B cell (primary cell): ENCODE measurements around the gene TTLL11. TPM values are rescaled to one million over a fixed set of nuclear protein-coding genes. Genes with fewer than 3 reads are reported as not detected.

Source experiments
- ATAC-seq: fragments of 200-7000 bp; cut with Tn5 transposase; one replicate; pipeline ENCODE4 v1.10.0; 2021; ENCODE audit warnings: low read depth, mild to moderate bottlenecking, moderate number of reproducible peaks, moderate library complexity
- CTCF ChIA-PET: fragments of 350-600 bp; sonication (Branson Sonifier 250); formaldehyde crosslinking; loops from one replicate; lab custom pipeline; 2021; ENCODE audit warnings: antibody characterized with exemption, inconsistent platforms; lab: Charles Lee
- POLR2A ChIA-PET: fragments of 350-600 bp; sonication (Branson Sonifier 250); formaldehyde crosslinking; loops from one replicate; lab custom pipeline; 2021; ENCODE audit warnings: antibody characterized with exemption; lab: Charles Lee
- DNase-seq: peaks from one replicate; pipeline ENCODE4 v3.0.0; 2013
- H2AFZ ChIP-seq: 2 replicates; pipeline ENCODE4 v1.6.1; 2012; ENCODE audit warnings: mild to moderate bottlenecking, low read depth, low read length; ENCODE audit not compliant: insufficient read depth, poor library complexity, severe bottlenecking
- H3K27ac ChIP-seq, 2 donors: 1 replicate in 1 of 2; 2 replicates in 1 of 2; pipeline ENCODE4 v1.5.1; 2012 to 2013; ENCODE audit warnings: low read length in 2 of 2, mild to moderate bottlenecking in 2 of 2, moderate library complexity in 1 of 2
- H3K27me3 ChIP-seq, 4 experiments: fragments of 200-600 bp in 1 of 4; sonication (generic) in 1 of 4; replicated peaks in 1 of 4; 1 replicate in 2 of 4; 2 replicates in 2 of 4; pipeline versions ENCODE4 v1.6.1 to v1.7.0; 2013 to 2016; ENCODE audit warnings: low read length in 3 of 4, mild to moderate bottlenecking in 2 of 4, mixed read lengths in 1 of 4, moderate library complexity in 1 of 4; ENCODE audit not compliant: insufficient read depth in 4 of 4, control insufficient read depth in 3 of 4; ENCODE audit errors: control extremely low read depth in 1 of 4
- H3K36me3 ChIP-seq, 2 experiments: replicated peaks in 1 of 2; 1 replicate in 1 of 2; 2 replicates in 1 of 2; pipeline versions ENCODE4 v1.6.1 to v1.7.1; 2013; ENCODE audit warnings: low read length in 1 of 2; ENCODE audit not compliant: insufficient read depth in 2 of 2, control insufficient read depth in 1 of 2; ENCODE audit errors: control extremely low read depth in 1 of 2, extremely low read depth in 1 of 2
- H3K4me1 ChIP-seq, 2 donors: fragments of 200-600 bp in 1 of 2; sonication (generic) in 1 of 2; 1 replicate in 1 of 2; 2 replicates in 1 of 2; pipeline versions ENCODE4 v1.5.1 to v1.6.1; 2013 to 2017; ENCODE audit warnings: low read length in 2 of 2; ENCODE audit not compliant: control insufficient read depth in 2 of 2, insufficient read depth in 2 of 2
- H3K4me2 ChIP-seq: replicated peaks from 2 replicates; pipeline ENCODE3; 2012; ENCODE audit warnings: mild to moderate bottlenecking, low read depth, low read length; ENCODE audit not compliant: poor library complexity, severe bottlenecking
- H3K4me3 ChIP-seq, 5 experiments: fragments of 200-600 bp in 1 of 5; sonication (generic) in 1 of 5; 1 replicate in 3 of 5; 2 replicates in 2 of 5; pipeline versions ENCODE4 v1.5.1 to v1.7.0; 2011 to 2016; ENCODE audit warnings: low read length in 4 of 5, mild to moderate bottlenecking in 4 of 5, low read depth in 2 of 5, control low read depth in 1 of 5, moderate library complexity in 1 of 5; ENCODE audit not compliant: insufficient read depth in 1 of 5; ENCODE audit errors: control extremely low read depth in 1 of 5, extremely low read depth in 1 of 5
- H3K79me2 ChIP-seq: fragments of 200-600 bp; sonication (generic); one replicate; pipeline ENCODE4 v1.6.0; 2016; ENCODE audit warnings: low read length; ENCODE audit not compliant: control insufficient read depth, insufficient read depth
- H3K9ac ChIP-seq: fragments of 200-600 bp; sonication (generic); 2 replicates; pipeline ENCODE4 v1.6.1; 2017; ENCODE audit warnings: mild to moderate bottlenecking, low read length, moderate library complexity
- H3K9me3 ChIP-seq, 3 donors: one replicate each; pipeline versions ENCODE4 v1.6.1 to v1.7.1; 2013; ENCODE audit warnings: low read length in 2 of 3; ENCODE audit not compliant: control insufficient read depth in 2 of 3, insufficient read depth in 1 of 3; ENCODE audit errors: control extremely low read depth in 1 of 3
- H4K20me1 ChIP-seq: 2 replicates; pipeline ENCODE4 v1.6.0; 2012; ENCODE audit warnings: mild to moderate bottlenecking, low read length; ENCODE audit not compliant: insufficient read depth, control insufficient read depth, poor library complexity, severe bottlenecking
- H3K27ac Mint-ChIP-seq: one replicate; pipeline ENCODE4 v1.8.0; 2021; ENCODE audit warnings: mixed read lengths
- H3K27me3 Mint-ChIP-seq: one replicate; pipeline ENCODE4 v1.8.0; 2021; ENCODE audit warnings: mixed read lengths
- H3K4me1 Mint-ChIP-seq: one replicate; pipeline ENCODE4 v1.8.0; 2021; ENCODE audit warnings: mixed read lengths
- H3K4me3 Mint-ChIP-seq: one replicate; pipeline ENCODE4 v1.8.0; 2021; ENCODE audit warnings: mixed read lengths
- H3K9me3 Mint-ChIP-seq: one replicate; pipeline ENCODE4 v1.8.0; 2022; ENCODE audit warnings: mixed read lengths; ENCODE audit not compliant: insufficient read depth
- EZH2 ChIP-seq: IDR thresholded peaks from 2 replicates; pipeline ENCODE4 v1.6.1; 2012; ENCODE audit warnings: borderline replicate concordance, low read depth, mild to moderate bottlenecking, moderate library complexity, low read length; ENCODE audit not compliant: insufficient read depth, poor library complexity, severe bottlenecking
- WGBS: methylation state at CpG from one replicate; pipeline ENCODE4 v1.1.5; 2013; ENCODE audit warnings: missing lambda C conversion rate; ENCODE audit not compliant: insufficient coverage; 5-methylcytosine and 5-hydroxymethylcytosine counted together
- intact Hi-C: fragments of 100-400 bp; cut with micrococcal nuclease; formaldehyde crosslinking; loops from one replicate; pipeline ENCODE4 v1.10.0; 2022
- polyA plus RNA-seq: library from polyadenylated mRNA; depleted of rRNA; stranded (reverse); fragments of >200 nt; gene quantifications from 2 replicates; pipeline ENCODE4 v1.2.3, GENCODE V29; 2012
- total RNA-seq, 2 donors: library from RNA; stranded (reverse); fragments of 120-200 nt in 1 of 2; gene quantifications; 1 replicate in 1 of 2; 2 replicates in 1 of 2; pipeline versions ENCODE4 v1.2.3 to v1.2.4, GENCODE V29; 2013 to 2022
- TF ChIP-seq, protein P1 (sequence below): fragments of 200-600 bp; IDR thresholded peaks from one replicate; pipeline ENCODE4 v1.8.0; 2022; ENCODE audit warnings: antibody characterized with exemption, mild to moderate bottlenecking

Gene TTLL11
- total and polyA plus RNA-seq, 2 donors (not counting 1 experiment from before 2014, with no cell fraction given) = 3.6 to 3.8 TPM

DNA sequence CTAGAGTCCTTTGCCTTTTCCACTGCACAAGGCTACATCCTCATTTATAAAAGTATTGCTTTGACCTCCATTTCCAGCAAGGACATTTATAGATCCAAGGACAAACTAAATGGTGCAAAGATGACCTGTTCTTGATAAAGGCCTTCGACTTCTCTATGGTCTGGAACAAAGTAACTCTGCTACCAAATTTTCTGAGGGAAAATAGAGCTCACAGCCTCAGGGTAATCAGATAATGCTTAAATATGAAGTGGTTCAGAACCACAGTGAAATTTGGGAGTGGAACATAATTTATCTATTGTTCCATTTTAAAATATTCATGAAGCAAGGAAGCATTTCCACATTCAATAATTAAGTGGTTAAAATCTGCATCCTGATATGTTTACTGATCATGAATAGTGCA lies 137.5 kb downstream of the TTLL11 start:
- Mint-ChIP-seq H3K4me1 (peaks cover 10% of the 10 kb centered on the region), H3K27me3 (no peaks in the 10 kb centered on the region), H3K27ac (no peak overlapping the region), H3K9me3 (no peaks in the 10 kb centered on the region), H3K4me3 (no peak overlapping the region)
- H3K9me3 ChIP-seq = no peaks in the 10 kb centered on the region
- ChIA-PET POLR2A (no interaction called here), CTCF (interaction anchor here (1.1 kb wide), 1 partner anchor 8 kb away, joined by 4 read pairs; no protein-coding TSS in a partner anchor)
- H3K9ac ChIP-seq = no peak overlapping the region
- no peaks in the 10 kb centered on the region for H4K20me1 ChIP-seq
- H3K4me3 ChIP-seq = no peak overlapping the region
- no CpG with 5 or more reads among the region's 1 CpG for WGBS
- intact Hi-C loops = no loop called here
- no peak for DNase-seq
- H3K36me3 ChIP-seq = no peaks in the 10 kb centered on the region
- H3K4me2 ChIP-seq = no peak overlapping the region
- no peak overlapping the region for H3K27ac ChIP-seq
- H2AFZ ChIP-seq = no peak overlapping the region
- TF ChIP-seq, protein P1, sequence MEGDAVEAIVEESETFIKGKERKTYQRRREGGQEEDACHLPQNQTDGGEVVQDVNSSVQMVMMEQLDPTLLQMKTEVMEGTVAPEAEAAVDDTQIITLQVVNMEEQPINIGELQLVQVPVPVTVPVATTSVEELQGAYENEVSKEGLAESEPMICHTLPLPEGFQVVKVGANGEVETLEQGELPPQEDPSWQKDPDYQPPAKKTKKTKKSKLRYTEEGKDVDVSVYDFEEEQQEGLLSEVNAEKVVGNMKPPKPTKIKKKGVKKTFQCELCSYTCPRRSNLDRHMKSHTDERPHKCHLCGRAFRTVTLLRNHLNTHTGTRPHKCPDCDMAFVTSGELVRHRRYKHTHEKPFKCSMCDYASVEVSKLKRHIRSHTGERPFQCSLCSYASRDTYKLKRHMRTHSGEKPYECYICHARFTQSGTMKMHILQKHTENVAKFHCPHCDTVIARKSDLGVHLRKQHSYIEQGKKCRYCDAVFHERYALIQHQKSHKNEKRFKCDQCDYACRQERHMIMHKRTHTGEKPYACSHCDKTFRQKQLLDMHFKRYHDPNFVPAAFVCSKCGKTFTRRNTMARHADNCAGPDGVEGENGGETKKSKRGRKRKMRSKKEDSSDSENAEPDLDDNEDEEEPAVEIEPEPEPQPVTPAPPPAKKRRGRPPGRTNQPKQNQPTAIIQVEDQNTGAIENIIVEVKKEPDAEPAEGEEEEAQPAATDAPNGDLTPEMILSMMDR = no peak
- no peak for TF ChIP-seq EZH2
- no peaks in the 10 kb centered on the region for H3K27me3 ChIP-seq
- no peaks in the 10 kb centered on the region for H3K4me1 ChIP-seq
- ATAC-seq = no peak
- H3K79me2 ChIP-seq = no peaks in the 10 kb centered on the region

DNA sequence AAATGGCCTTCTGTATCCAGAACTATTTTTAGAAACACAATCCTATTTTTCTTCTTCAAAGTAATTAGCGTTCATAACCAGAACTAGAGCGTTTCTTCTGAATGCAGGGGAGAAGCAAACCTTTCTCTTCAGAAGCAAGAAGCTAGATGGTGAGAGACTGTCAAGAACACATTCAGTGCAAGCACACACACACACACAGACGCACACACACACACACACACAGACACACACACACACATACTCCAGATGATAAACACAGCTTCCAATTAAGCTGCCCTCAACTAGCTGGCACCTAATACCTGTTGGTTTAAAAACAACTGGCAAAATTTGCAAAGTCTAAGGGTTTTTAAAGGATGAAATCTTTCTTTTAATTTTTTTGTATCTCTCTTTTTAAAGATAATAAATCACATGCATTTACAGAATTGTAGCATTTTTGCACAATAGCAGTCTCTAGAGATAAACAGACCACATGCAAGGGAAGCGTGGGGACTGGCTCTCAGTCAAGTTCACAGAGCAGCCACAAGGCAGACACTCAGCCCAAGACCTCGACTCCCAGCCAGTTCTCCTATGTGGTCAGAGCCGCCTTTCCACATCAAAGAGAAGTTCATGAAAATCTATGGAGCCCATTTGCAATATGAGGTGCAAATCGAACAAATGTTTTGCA lies 138.5 kb downstream of the TTLL11 start:
- POLR2A ChIA-PET = no interaction called here
- no peaks in the 10 kb centered on the region for H3K27me3 Mint-ChIP-seq
- DNase-seq (no peak), ATAC-seq (no peak)
- no peak for TF ChIP-seq EZH2
- TF ChIP-seq, protein P1 = no peak
- Histone ChIP-seq H3K79me2 (no peaks in the 10 kb centered on the region), H3K4me2 (no peak overlapping the region), H3K9me3 (no peaks in the 10 kb centered on the region), H3K27ac (no peak overlapping the region), H3K4me1 (no peaks in the 10 kb centered on the region), H3K27me3 (no peaks in the 10 kb centered on the region), H3K4me3 (no peak overlapping the region), H4K20me1 (no peaks in the 10 kb centered on the region), H3K9ac (no peak overlapping the region), H3K36me3 (no peaks in the 10 kb centered on the region), H2AFZ (no peak overlapping the region)
- no peak overlapping the region for H3K4me3 Mint-ChIP-seq
- CTCF ChIA-PET = interaction anchor here (0.6 kb wide), 1 partner anchor 28 kb away, joined by 3 read pairs; no protein-coding TSS in a partner anchor
- H3K4me1 Mint-ChIP-seq = peaks cover 15% of the 10 kb centered on the region
- no peaks in the 10 kb centered on the region for H3K9me3 Mint-ChIP-seq
- WGBS = 51% methylated on average over 3 of the region's 7 CpGs
- intact Hi-C loops = no loop called here
- no peak overlapping the region for H3K27ac Mint-ChIP-seq
